T-helper 22 cell (primary cell): ENCODE data around the gene FER.
"Not testable (repeated sequence)": the region's sequence is repeated elsewhere in the genome, so short reads cannot be mapped to it uniquely, and the experiment has no call there.

Source experiments
- DNase-seq: peaks from one replicate; pipeline ENCODE4 v3.0.0-alpha.2; 2020; ENCODE audit warnings: low read depth

The FER gene

DNA sequence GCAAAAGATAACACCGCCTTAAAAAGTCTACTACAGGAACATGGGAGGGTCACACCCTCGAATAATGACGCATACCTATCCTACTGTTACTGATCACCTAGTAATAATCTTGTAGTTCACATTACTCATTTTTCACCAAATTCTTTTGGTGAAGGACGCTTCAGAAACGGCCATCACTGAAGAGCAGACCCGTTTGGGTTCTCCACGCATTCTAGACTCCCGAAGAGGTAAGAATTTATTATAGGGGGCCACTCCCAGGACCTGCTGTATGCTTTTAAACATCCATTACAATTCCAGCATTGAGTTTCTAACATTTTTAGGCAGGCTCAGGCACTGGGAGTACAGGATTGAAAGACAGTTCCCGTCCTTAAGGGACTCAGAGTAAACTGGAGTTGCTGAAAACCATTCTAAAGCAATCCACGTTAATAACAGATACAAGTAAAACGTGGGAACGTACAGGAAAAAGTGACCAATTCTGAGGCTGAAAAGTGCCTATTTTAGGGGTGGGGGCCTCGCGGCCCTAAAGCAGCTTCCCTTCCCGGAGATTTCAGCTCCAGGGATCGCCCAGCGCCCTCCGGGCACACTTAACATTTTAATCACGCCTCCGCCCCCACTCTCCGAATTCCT lies at the start of gene FER:
FER (plus strand) TSS at position 124 of the 627 bp plus-strand sequence. CDS start 50,286 bp downstream, outside the sequence.
- DNase-seq: peak; percentile 39

- not testable (repeated sequence) for DNase-seq
These were observed 47.3 kb upstream of the FER start for GRCh38 chr5:108700388-108700787.

GRCh38 chr5:108700930-108701329 lies 46.8 kb upstream of the FER start:
- DNase-seq: no peak

GRCh38 chr5:108702546-108702945 lies 45.2 kb upstream of the FER start:
- no peak for DNase-seq

DNA sequence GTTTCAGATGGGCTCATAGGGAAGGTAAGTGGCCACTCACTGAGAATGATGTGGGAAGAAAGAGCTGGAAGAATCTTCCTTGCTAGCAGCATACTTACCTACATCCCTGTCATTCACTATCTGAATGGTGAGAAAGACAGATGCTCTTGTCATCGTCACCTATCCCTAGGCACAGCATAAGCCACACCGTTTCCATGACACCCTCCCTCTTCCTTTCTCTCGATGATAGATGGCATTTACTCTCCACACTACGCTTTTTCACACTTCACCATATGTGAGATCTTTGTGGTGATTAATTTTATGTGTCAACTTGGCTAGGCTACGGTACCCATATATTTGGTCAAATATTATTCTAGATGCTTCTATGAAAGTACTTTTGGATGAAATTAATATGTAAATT lies 44.4 kb upstream of the FER start:
- no peak for DNase-seq

DNA sequence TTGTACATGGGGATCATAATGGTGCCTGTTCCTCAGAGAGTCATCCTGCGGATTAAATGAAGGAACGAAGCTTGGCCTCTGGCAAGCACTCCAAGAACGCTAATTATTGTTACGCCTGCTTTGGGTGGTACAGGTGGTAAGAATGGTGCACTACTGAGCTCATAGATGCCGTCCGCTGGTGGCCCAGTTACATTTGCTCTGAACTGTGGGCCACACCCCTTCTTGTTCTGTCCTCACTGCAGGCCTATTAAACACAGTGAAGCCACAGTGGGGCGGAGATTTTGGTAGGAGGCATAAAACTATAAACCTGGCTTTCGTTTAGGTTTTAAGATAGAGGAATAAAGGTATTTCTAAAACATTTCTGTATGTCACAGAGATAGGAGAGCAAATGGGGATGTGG lies 40.6 kb upstream of the FER start:
- DNase-seq: no peak

DNA sequence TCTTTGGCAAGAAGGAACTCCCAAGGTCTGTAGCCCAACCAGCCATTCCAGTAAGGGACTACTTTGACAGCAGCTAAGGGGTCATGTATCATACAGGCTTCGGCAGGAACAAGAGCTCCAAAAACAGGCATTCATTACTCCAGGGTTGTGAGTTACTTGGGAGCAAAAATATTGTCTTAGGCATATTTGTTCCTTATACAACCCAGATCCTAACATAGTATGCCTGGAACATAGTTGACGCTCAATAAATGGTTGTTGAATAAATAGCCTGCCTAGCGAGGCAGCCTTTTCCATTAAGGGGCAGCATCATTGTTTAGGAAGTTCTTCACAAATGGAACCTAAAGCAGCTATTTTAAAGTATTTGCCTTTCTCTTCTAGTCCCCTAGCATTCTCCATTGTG lies 35.8 kb upstream of the FER start:
- DNase-seq: no peak

- no peak for DNase-seq
These were observed 32.3 kb upstream of the FER start for GRCh38 chr5:108715408-108715807.

DNA sequence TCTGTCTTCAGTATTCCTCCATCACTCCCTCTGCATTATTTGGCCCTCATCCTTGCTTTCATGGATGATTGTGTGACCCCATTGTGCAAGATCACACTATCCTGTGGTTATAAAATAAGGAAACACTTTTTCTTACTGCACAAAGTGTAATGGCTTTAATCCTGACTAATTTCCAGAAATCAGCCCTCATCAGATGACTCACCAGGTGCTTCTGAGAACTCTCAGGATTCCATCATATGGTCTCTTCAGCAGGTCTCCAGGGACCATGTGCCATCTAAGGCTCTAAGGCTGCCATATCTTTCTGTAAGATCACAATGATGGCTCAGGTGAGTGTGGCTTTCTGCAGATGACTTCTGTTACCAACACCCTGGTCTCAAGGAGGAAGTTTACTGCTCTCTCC lies 27.3 kb upstream of the FER start:
- DNase-seq: no peak

- DNase-seq: no peak
These were observed 21.1 kb upstream of the FER start for GRCh38 chr5:108726446-108727235.

- DNase-seq: no peak
These were observed 20.5 kb upstream of the FER start for GRCh38 chr5:108727236-108727650.

GRCh38 chr5:108727651-108728565 lies 19.8 kb upstream of the FER start:
- peak; percentile 14 for DNase-seq

GRCh38 chr5:108728566-108729241 lies 19.0 kb upstream of the FER start:
- peak; percentile 47 for DNase-seq

GRCh38 chr5:108729242-108729615 lies 18.5 kb upstream of the FER start:
- no peak for DNase-seq

DNA sequence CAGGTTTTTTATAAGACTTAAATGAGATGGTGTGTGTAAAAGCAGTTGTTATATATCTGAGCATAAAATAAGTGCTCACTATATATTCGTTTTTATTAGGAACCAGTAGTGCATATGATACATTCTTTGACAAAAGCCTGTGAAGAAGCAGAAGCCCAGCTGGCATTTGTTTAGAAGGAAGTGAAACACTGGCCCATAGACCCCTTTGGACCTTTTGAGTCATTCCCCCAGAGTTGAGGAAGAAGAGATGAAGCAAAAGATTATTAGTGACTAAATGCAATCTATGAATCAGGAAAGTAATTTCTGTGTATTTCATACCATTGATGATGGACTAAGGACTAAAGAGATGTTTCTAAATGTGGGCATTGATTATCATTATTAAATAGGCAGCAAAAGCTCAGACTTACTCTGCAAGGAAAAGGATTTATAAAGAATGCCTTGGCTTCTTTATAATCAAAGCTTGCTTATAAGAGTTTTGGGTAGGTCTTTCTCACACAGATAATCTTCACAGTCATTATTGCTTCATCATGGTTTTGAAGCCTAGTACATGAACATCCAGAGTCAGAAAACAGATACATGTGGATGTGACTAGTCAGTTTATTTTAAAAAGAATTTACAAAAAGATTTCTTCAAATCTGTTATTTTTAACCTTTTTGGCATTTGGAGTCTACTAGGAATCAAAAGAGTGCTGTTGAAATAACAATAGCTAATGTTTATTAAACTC lies 16.9 kb upstream of the FER start:
- DNase-seq: no peak

GRCh38 chr5:108735790-108736189 lies 11.9 kb upstream of the FER start:
- DNase-seq: no peak

DNA sequence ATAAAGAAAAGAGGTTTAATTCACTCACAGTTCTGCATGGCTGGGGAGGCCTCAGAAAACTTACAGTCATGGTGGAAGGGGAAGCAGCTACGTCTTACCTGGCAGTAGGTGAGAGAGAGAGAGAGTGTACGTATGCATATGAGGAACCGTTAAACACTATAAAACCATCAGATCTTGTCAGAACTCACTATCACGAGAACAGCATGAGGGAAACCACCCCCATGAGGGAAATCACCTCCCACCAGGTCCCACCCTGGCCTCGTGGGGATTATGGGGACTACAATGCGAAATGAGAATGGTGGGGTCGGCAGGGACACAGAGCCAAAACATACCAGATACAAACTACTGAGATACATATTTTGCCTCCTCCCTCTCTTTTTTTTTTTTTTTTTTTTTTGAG lies 10.8 kb upstream of the FER start:
- no peak for DNase-seq

GRCh38 chr5:108739376-108739775 lies 8.3 kb upstream of the FER start:
- no peak for DNase-seq

- DNase-seq: no peak
These were observed 7.8 kb upstream of the FER start for GRCh38 chr5:108739906-108740305.

DNA sequence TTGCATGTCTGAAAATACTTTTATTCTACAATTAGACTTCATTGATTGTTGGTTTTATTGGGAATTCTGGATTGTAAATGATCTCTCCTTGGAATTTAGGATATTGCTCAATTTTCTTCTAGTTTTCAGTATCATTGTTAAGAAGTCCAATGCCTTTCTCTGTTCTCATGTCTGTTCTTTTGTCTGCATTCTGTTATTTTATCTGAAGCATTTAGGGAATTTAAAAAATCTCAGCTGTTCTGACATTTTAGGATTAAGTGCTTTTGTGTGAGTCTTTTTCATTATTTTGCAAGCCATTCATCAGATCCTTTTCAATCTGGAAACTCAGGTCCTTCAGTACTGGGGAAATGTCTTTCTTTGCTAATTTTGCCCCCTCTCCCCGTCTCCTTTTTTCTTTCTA lies 4.4 kb upstream of the FER start:
- no peak for DNase-seq

GRCh38 chr5:108743846-108744245 lies 3.9 kb upstream of the FER start:
- no peak for DNase-seq
